ENCODE measurements around the gene MAST1.

MAST1 gene

GRCh38 chr19:12794196-12794941, 43.9 kb upstream of the MAST1 start:
- no peak for DNase-seq
- peak overlapping the region; percentile 97 for H3K27ac ChIP-seq (ENCODE audit: low read length)

DNA sequence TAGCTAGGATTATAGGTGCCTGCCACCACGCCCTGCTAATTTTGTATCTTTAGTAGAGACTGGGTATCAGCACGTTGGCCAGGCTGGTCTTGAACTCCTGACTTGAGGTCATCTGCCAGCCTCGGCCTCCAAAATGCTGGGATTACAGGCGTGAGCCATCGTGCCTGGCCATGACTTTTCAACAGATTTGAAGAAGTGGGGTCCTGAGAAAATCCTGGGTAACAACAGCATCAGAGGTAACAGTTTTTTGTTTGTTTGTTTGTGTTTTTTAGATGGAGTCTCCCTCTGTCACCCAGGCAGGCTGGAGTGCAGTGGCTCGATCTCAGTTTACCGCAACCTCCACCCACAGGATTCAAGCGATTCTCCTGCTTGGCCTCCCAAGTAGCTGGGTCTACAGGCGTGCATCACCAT, 43.3 kb upstream of the MAST1 start:
- Histone ChIP-seq H3K4me3 (ENCODE audit: low read length) (no peak overlapping the region), H3K9me3 (replicated peaks; ENCODE audit: insufficient read depth, low read length) (no peaks in the 10 kb centered on the region), H3K36me3 (replicated peaks; ENCODE audit: insufficient read depth, low read length) (no peaks in the 10 kb centered on the region; the same call in 1 of the 2 replicates), H3F3A (ENCODE audit: insufficient read depth, low read length) (peaks cover 36% of the 10 kb centered on the region), H3K27ac (ENCODE audit: low read length) (no peak overlapping the region), H3K79me2 (ENCODE audit: low read length) (peaks cover 15% of the 10 kb centered on the region), H2AFZ (ENCODE audit: low read length) (no peak overlapping the region), H4K20me1 (ENCODE audit: insufficient read depth, low read length) (no peaks in the 10 kb centered on the region), H3K4me1 (ENCODE audit: low read length) (peaks cover 17% of the 10 kb centered on the region), H3K4me2 (ENCODE audit: low read depth, low read length) (no peak overlapping the region), H3K27me3 (replicated peaks; ENCODE audit: insufficient read depth, low read length) (no peaks in the 10 kb centered on the region), H3K9me2 (replicated peaks; ENCODE audit: insufficient read depth, low read length) (no peaks in the 10 kb centered on the region), H3K9ac (ENCODE audit: low read length) (no peak overlapping the region)
- DNase-seq = no peak
- TF ChIP-seq EZH2 (optimal IDR thresholded peaks at IDR 0.05; ENCODE audit: low read depth, low read length) (no peak), EZH2phosphoT487 (IDR thresholded peaks at IDR 0.05; ENCODE audit: low read length) (no peak)

More at GRCh38 chr19:12794196-12794941, 43.9 kb upstream of the MAST1 start:
- H3K4me3 ChIP-seq (ENCODE audit: low read length) = peak overlapping the region; percentile 93
- peaks cover 15% of the 10 kb centered on the region for H3K79me2 ChIP-seq (ENCODE audit: low read length)
- no peaks in the 10 kb centered on the region for H3K9me2 ChIP-seq (replicated peaks; ENCODE audit: insufficient read depth, low read length)
- no peaks in the 10 kb centered on the region for H3K27me3 ChIP-seq (replicated peaks; ENCODE audit: insufficient read depth, low read length)
- H3K4me1 ChIP-seq (ENCODE audit: low read length) = peaks cover 17% of the 10 kb centered on the region
- H4K20me1 ChIP-seq (ENCODE audit: insufficient read depth, low read length) = no peaks in the 10 kb centered on the region
- peaks cover 36% of the 10 kb centered on the region for H3F3A ChIP-seq (ENCODE audit: insufficient read depth, low read length)
- H3K9ac ChIP-seq (ENCODE audit: low read length) = peak overlapping the region; percentile 94
- peak overlapping the region; percentile 99 for H3K4me2 ChIP-seq (ENCODE audit: low read depth, low read length)
- no peaks in the 10 kb centered on the region for H3K36me3 ChIP-seq (replicated peaks; ENCODE audit: insufficient read depth, low read length)
- peak overlapping the region; percentile 43; the same call in 1 of the 2 replicates for H2AFZ ChIP-seq (ENCODE audit: low read length)
- TF ChIP-seq CTCF (IDR thresholded peaks at IDR 0.05; ENCODE audit: low read length) (no peak), EZH2 (optimal IDR thresholded peaks at IDR 0.05; ENCODE audit: low read depth, low read length) (no peak), EZH2phosphoT487 (IDR thresholded peaks at IDR 0.05; ENCODE audit: low read length) (no peak)
- H3K9me3 ChIP-seq (replicated peaks; ENCODE audit: insufficient read depth, low read length) = no peaks in the 10 kb centered on the region

- Histone ChIP-seq H3K9me2 (replicated peaks; ENCODE audit: insufficient read depth, low read length) (no peaks in the 10 kb centered on the region), H3K36me3 (replicated peaks; ENCODE audit: insufficient read depth, low read length) (no peaks in the 10 kb centered on the region; the same call in 1 of the 2 replicates), H2AFZ (ENCODE audit: low read length) (no peak overlapping the region), H3F3A (ENCODE audit: insufficient read depth, low read length) (peaks cover 27% of the 10 kb centered on the region), H3K9me3 (replicated peaks; ENCODE audit: insufficient read depth, low read length) (no peaks in the 10 kb centered on the region), H3K79me2 (ENCODE audit: low read length) (peaks cover 27% of the 10 kb centered on the region), H3K4me1 (ENCODE audit: low read length) (peaks cover 15% of the 10 kb centered on the region; the same call in 1 of the 2 replicates), H3K27me3 (replicated peaks; ENCODE audit: insufficient read depth, low read length) (no peaks in the 10 kb centered on the region), H3K9ac (ENCODE audit: low read length) (no peak overlapping the region), H3K27ac (ENCODE audit: low read length) (no peak overlapping the region), H3K4me2 (ENCODE audit: low read depth, low read length) (peak overlapping the region; percentile 40; the same call in 1 of the 2 replicates), H3K4me3 (ENCODE audit: low read length) (no peak overlapping the region), H4K20me1 (ENCODE audit: insufficient read depth, low read length) (no peaks in the 10 kb centered on the region)
- no peak for TF ChIP-seq EZH2phosphoT487 (IDR thresholded peaks at IDR 0.05; ENCODE audit: low read length)
- TF ChIP-seq CTCF (IDR thresholded peaks at IDR 0.05; ENCODE audit: low read length) = peak; percentile 95
- DNase-seq = peak; percentile 67
These were observed 41.9 kb upstream of the MAST1 start for GRCh38 chr19:12796146-12797071.

Data from MM.1S (cell line).